Measurements from ENCODE around the gene C16orf90. TPM values are rescaled to one million over a fixed set of nuclear protein-coding genes. Genes with fewer than 3 reads are reported as not detected.
A peak's percentile ranks its signal among the peaks of the same experiment; 100 is the strongest.

Gene C16orf90
- total RNA-seq, 6 donors from 2014 or later, result not detected

DNA sequence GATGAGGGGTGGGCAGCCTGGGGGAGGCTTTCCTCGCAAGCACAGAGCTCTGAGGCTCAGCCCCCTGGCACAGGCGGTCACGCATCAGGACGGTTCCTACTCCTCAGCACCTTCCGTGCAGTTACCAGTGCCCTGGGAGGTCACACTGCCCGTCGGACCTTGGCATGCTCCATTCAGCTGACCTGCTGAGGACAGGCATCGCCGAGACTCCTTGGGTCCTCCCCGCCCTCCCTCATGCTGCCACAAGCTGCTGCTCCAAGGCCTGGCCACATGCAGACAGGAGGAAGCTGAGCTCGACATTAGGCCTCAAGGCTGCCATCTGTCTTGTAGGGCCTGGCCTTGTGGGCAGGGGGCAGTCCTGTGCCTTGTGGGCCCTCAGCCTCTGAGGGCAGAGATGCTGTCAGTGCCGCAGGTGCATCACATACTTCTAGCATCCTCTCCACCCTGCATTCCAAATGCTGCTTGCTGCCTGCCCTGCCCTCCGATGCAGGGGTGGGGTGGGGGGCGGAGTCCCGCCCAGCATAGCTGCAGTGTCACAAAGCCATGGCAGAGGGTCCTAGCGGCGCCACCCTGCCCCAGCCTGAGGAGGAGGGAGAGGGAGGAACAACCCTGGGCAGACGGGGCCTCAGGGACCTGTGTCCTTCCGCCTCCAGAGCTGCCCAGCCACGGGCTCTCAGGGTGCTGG, 9.3 kb downstream of the C16orf90 start:
- no peak for ATAC-seq (ENCODE audit: low FRiP score in 2 of 2)
- H3K27ac ChIP-seq, result no peak overlapping the region
- peaks cover 0 to 2% (median 0%) of the 10 kb centered on the region in 4 donors for H3K4me1 ChIP-seq
- H3K27me3 ChIP-seq, result no peaks in the 10 kb centered on the region
- H3K36me3 ChIP-seq, result peaks cover 34 to 70% (median 61%) of the 10 kb centered on the region in 4 donors
- no peaks in the 10 kb centered on the region for H3K9me3 ChIP-seq
- TF ChIP-seq POLR2A (IDR thresholded peaks at IDR 0.05) (no peak), POLR2AphosphoS5 (IDR thresholded peaks at IDR 0.05) (no peak), EP300 (IDR thresholded peaks at IDR 0.05) (no peak)
- TF ChIP-seq, protein P1, sequence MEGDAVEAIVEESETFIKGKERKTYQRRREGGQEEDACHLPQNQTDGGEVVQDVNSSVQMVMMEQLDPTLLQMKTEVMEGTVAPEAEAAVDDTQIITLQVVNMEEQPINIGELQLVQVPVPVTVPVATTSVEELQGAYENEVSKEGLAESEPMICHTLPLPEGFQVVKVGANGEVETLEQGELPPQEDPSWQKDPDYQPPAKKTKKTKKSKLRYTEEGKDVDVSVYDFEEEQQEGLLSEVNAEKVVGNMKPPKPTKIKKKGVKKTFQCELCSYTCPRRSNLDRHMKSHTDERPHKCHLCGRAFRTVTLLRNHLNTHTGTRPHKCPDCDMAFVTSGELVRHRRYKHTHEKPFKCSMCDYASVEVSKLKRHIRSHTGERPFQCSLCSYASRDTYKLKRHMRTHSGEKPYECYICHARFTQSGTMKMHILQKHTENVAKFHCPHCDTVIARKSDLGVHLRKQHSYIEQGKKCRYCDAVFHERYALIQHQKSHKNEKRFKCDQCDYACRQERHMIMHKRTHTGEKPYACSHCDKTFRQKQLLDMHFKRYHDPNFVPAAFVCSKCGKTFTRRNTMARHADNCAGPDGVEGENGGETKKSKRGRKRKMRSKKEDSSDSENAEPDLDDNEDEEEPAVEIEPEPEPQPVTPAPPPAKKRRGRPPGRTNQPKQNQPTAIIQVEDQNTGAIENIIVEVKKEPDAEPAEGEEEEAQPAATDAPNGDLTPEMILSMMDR (IDR thresholded peaks at IDR 0.05), result no peak
- peak in 1 of 2 donors; percentile 77 for DNase-seq
- WGBS, 2 donors, result 90 to 100% methylated on average over 1 to 20 of the region's 20 CpGs
- H3K4me3 ChIP-seq, result no peak overlapping the region

DNA sequence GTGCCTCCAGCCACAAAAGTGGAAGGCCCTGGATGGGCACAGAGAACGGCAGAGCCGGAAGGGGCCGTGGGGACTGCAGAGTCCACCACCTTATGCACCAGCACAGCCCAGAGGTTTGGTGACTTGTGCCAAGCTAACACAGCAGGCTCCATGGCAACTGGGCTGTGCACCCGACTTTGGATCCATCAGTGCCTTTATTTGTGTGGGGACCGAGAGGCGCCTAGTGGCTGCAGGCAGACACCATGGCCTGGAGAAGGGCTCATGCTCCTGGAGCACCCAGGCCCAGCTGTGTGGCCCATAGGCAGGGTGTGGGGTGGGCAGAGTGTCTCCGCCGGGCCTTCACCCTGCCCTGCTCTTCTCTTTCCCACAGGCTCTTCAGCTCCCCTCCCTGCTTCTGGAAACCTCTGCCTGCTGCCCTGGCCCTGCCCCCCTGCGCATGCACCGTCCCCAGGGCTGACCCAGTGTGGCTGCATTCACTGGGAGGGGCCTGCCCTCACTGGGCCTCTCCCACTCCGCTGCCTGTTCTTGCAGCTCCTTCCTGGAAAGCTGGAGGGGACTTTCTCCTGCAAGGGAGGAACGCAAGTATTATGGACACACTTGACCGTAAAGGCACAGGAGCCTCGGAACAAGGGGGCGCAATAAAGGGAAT, 10.1 kb downstream of the C16orf90 start:
- H3K27me3 ChIP-seq, result no peaks in the 10 kb centered on the region
- no peak overlapping the region for H3K27ac ChIP-seq
- ATAC-seq (ENCODE audit: low FRiP score in 2 of 2) (no peak), DNase-seq (no peak)
- no peaks in the 10 kb centered on the region for H3K4me1 ChIP-seq
- WGBS, 2 donors, result 83 to 92% methylated on average over 9 to 12 of the region's 15 CpGs
- H3K36me3 ChIP-seq, result peaks cover 36 to 76% (median 65%) of the 10 kb centered on the region in 4 donors
- H3K9me3 ChIP-seq, result no peaks in the 10 kb centered on the region
- H3K4me3 ChIP-seq, result no peak overlapping the region
- TF ChIP-seq EP300 (IDR thresholded peaks at IDR 0.05) (no peak), POLR2A (IDR thresholded peaks at IDR 0.05) (no peak), POLR2AphosphoS5 (IDR thresholded peaks at IDR 0.05) (no peak)
- TF ChIP-seq, protein P1 (IDR thresholded peaks at IDR 0.05), result no peak

DNA sequence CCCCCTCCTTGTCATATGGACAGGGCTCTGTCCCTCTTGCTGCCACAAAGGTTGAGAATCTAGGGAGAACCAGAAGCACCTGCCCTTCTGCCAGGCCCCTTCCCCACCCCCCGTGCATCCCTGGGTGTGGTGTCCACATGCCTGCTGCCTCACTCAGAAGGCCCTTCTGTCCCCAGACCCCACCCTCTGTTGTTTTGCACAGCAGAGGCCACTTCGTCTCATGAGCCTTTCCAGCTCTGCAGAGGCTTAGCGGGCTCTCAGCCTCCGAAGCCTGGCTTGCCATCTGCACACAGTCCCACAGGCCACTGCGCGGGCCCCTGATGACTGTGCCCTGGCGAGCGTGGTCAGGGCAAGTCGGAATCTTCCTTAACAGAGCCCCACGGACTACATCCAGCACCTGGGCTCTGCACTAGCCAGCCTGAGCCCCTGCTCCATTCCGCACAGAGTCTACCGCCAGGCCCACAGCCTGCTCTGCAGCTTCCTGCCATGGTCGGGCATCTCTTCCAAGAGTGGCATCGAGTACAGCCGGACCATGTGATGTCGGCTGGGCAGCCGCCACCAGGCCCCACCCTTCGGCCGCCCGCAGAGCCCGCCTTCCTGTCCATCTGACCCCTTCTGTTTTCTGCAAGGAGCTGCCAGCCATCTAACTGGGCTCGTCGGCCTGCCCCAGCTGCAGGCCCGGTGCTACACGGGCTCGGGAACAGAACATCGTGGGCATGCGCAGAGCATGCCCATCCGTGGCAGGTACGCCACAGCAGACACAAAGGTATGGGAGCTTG, 10.8 kb downstream of the C16orf90 start:
- no peaks in the 10 kb centered on the region for H3K27me3 ChIP-seq
- no peak overlapping the region for H3K4me3 ChIP-seq
- 82 to 92% methylated on average over 11 to 29 of the region's 30 CpGs for WGBS, 2 donors
- no peak for TF ChIP-seq EP300 (IDR thresholded peaks at IDR 0.05)
- TF ChIP-seq, protein P1 (IDR thresholded peaks at IDR 0.05), result no peak
- no peak for TF ChIP-seq POLR2A (IDR thresholded peaks at IDR 0.05)
- TF ChIP-seq POLR2AphosphoS5 (IDR thresholded peaks at IDR 0.05), result no peak
- H3K9me3 ChIP-seq, result no peaks in the 10 kb centered on the region
- peaks cover 36 to 83% (median 72%) of the 10 kb centered on the region in 4 donors for H3K36me3 ChIP-seq
- peak in 1 of 2 donors; percentile 65 for DNase-seq
- H3K27ac ChIP-seq, result no peak overlapping the region
- ATAC-seq (ENCODE audit: low FRiP score in 2 of 2), result no peak
- H3K4me1 ChIP-seq, result no peaks in the 10 kb centered on the region

DNA sequence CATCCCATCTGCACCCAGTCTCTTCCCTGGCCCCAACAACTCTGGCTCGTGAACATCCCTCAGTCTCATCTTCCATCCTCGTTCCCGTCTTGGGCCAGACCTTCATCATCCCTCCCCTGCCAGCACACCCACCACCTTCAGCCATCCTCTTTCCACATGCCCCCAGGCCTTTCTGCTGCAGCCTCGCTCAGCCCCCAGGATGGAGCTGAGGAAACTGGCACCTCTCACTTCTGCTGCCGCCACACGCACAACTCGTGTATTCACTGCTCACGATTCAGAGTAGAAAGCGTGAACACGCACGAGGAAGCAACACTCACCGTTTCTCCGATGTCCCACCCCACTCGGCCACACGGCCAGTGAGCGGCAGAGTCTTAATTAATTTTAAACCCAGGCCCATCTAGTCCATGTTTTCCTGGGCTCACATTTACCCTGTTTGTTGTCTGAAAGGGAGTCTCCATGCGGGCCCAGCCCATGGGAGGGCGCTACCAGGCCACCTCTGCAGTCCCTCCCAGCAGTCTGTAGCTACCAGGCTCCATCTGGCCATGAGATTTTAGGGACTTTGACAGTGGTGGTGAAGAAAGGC, 12.5 kb downstream of the C16orf90 start:
- no peaks in the 10 kb centered on the region for H3K4me1 ChIP-seq
- no peaks in the 10 kb centered on the region for H3K9me3 ChIP-seq
- H3K27ac ChIP-seq, result no peak overlapping the region
- WGBS, 2 donors, result 95 to 96% methylated on average over 18 of the region's 18 CpGs
- TF ChIP-seq POLR2A (IDR thresholded peaks at IDR 0.05), result no peak
- TF ChIP-seq EP300 (IDR thresholded peaks at IDR 0.05), result no peak
- H3K36me3 ChIP-seq, result peaks cover 36 to 86% (median 76%) of the 10 kb centered on the region in 4 donors
- no peaks in the 10 kb centered on the region for H3K27me3 ChIP-seq
- ATAC-seq (ENCODE audit: low FRiP score in 2 of 2), result no peak
- DNase-seq, result no peak
- H3K4me3 ChIP-seq, result no peak overlapping the region

Measured in upper lobe of left lung (tissue), 6 donors.